Transverse colon (tissue), 4 donors: ENCODE results near the gene TCF7.

Source experiments
- CTCF ChIP-seq, 5 experiments: fragments of 200-600 bp in 3 of 5; fragments of 450-650 bp in 2 of 5; sonication (generic) in 3 of 5; IDR thresholded peaks; 1 replicate in 2 of 5; 2 replicates in 3 of 5; pipeline ENCODE4 v1.5.1; 2016 to 2017; ENCODE audit warnings: antibody characterized with exemption in 5 of 5, inconsistent platforms in 3 of 5, mild to moderate bottlenecking in 2 of 5, moderate library complexity in 1 of 5
- EP300 ChIP-seq: sonication (generic); formaldehyde crosslinking; IDR thresholded peaks from one replicate; pipeline ENCODE4 v1.6.1; 2017; ENCODE audit warnings: antibody characterized with exemption, low read depth
- POLR2A ChIP-seq: fragments of 450-650 bp; IDR thresholded peaks from one replicate; pipeline ENCODE4 v1.6.1; 2016; ENCODE audit warnings: antibody characterized with exemption, mild to moderate bottlenecking, moderate library complexity
- POLR2AphosphoS5 ChIP-seq, 3 donors: sonication (generic); formaldehyde crosslinking; IDR thresholded peaks; one replicate each; pipeline ENCODE4 v1.6.1; 2016; ENCODE audit warnings: antibody characterized with exemption in 3 of 3

- TF ChIP-seq CTCF (IDR thresholded peaks at IDR 0.05) (no peak), POLR2AphosphoS5 (IDR thresholded peaks at IDR 0.05) (no peak), POLR2A (no peak), EP300 (no peak)
Measured at GRCh38 chr5:134143431-134143830, 28.9 kb downstream of the TCF7 start.
